CD4-positive, alpha-beta T cell (primary cell): ENCODE measurements around the gene STX8. TPM values are rescaled to one million over a fixed set of nuclear protein-coding genes. Genes with fewer than 3 reads are reported as not detected.

Experiments used
- ATAC-seq: fragments of 200-7000 bp; cut with Tn5 transposase; one replicate; pipeline ENCODE4 v1.10.0; 2022; ENCODE audit warnings: mild to moderate bottlenecking; ENCODE audit not compliant: poor library complexity
- CTCF ChIA-PET: fragments of 350-600 bp; sonication (Branson Sonifier 250); formaldehyde crosslinking; loops from one replicate; lab custom pipeline; 2021; ENCODE audit warnings: antibody characterized with exemption, inconsistent platforms; lab: Charles Lee
- POLR2A ChIA-PET: fragments of 350-600 bp; sonication (Branson Sonifier 250); formaldehyde crosslinking; loops from one replicate; lab custom pipeline; 2021; ENCODE audit warnings: antibody characterized with exemption, inconsistent platforms; lab: Charles Lee
- DNase-seq, 14 experiments: peaks; one replicate each; pipeline ENCODE4 v3.0.0-alpha.2; 2013 to 2020; ENCODE audit warnings: mixed read lengths in 2 of 14
- H3K27ac ChIP-seq, 2 donors: one replicate each; pipeline versions ENCODE4 v1.5.1 to v1.7.0; 2013; ENCODE audit warnings: low read length in 2 of 2, low read depth in 1 of 2, mild to moderate bottlenecking in 1 of 2
- H3K27me3 ChIP-seq, 2 experiments: 1 replicate in 1 of 2; 2 replicates in 1 of 2; pipeline versions ENCODE4 v1.6.1 to v1.7.0; 2013; ENCODE audit warnings: low read length in 2 of 2, control low read depth in 1 of 2, mild to moderate bottlenecking in 1 of 2, moderate library complexity in 1 of 2; ENCODE audit not compliant: insufficient read depth in 2 of 2, control insufficient read depth in 1 of 2
- H3K36me3 ChIP-seq: one replicate; pipeline ENCODE4 v1.6.1; 2013; ENCODE audit warnings: low read length, control low read depth; ENCODE audit not compliant: insufficient read depth
- H3K4me1 ChIP-seq: one replicate; pipeline ENCODE4 v1.6.1; 2013; ENCODE audit warnings: low read length, control low read depth; ENCODE audit not compliant: insufficient read depth
- H3K4me3 ChIP-seq: one replicate; pipeline ENCODE4 v1.5.1; 2013; ENCODE audit warnings: mild to moderate bottlenecking, low read length, moderate library complexity
- H3K9me3 ChIP-seq, 2 experiments: 1 replicate in 1 of 2; 2 replicates in 1 of 2; pipeline versions ENCODE4 v1.6.1 to v1.7.0; 2013; ENCODE audit warnings: low read length in 2 of 2, mild to moderate bottlenecking in 2 of 2, control low read depth in 1 of 2, moderate library complexity in 1 of 2; ENCODE audit not compliant: control insufficient read depth in 1 of 2, insufficient read depth in 1 of 2
- H3K27ac Mint-ChIP-seq: one replicate; pipeline ENCODE4 v1.8.0; 2020; ENCODE audit warnings: mixed read lengths
- H3K27me3 Mint-ChIP-seq: one replicate; pipeline ENCODE4 v1.8.0; 2021; ENCODE audit warnings: mixed read lengths
- H3K36me3 Mint-ChIP-seq: one replicate; pipeline ENCODE4 v1.8.0; 2021; ENCODE audit warnings: low read depth, mixed read lengths
- H3K4me1 Mint-ChIP-seq: one replicate; pipeline ENCODE4 v1.8.0; 2021; ENCODE audit warnings: low read depth, mixed read lengths
- H3K4me3 Mint-ChIP-seq: one replicate; pipeline ENCODE4 v1.8.0; 2020; ENCODE audit warnings: mild to moderate bottlenecking, mixed read lengths
- H3K9me3 Mint-ChIP-seq: one replicate; pipeline ENCODE4 v1.8.0; 2020; ENCODE audit warnings: mixed read lengths
- CTCF ChIP-seq: fragments of 200-600 bp; IDR thresholded peaks from one replicate; pipeline ENCODE4 v1.8.0; 2022; ENCODE audit warnings: antibody characterized with exemption, mild to moderate bottlenecking
- intact Hi-C, 2 experiments: fragments of 100-400 bp; cut with DNase I in 1 of 2; cut with micrococcal nuclease in 1 of 2; formaldehyde crosslinking; loops; one replicate each; pipeline versions ENCODE4 v1.15.1 to v1.9.0; 2023 to 2025; cut with DNase I, micrococcal nuclease
- total RNA-seq, 174 experiments: library from RNA in 2 of 174; stranded (reverse) in 2 of 174; gene quantifications; one replicate each; pipeline ENCODE4 v1.2.3 and lab custom pipeline; 2021 to 2026

Gene STX8
- total RNA-seq, 2 experiments from 2014 or later = 52.2 to 63.2 TPM

- Histone ChIP-seq H3K27me3 (no peaks in the 10 kb centered on the region), H3K9me3 (peaks cover 0 to 8% of the 10 kb centered on the region in 2 experiments), H3K4me3 (no peak overlapping the region), H3K27ac (no peak overlapping the region), H3K4me1 (no peaks in the 10 kb centered on the region), H3K36me3 (no peaks in the 10 kb centered on the region)
- POLR2A ChIA-PET = no interaction called here
- Mint-ChIP-seq H3K27me3 (no peaks in the 10 kb centered on the region), H3K9me3 (no peaks in the 10 kb centered on the region), H3K36me3 (no peaks in the 10 kb centered on the region), H3K4me3 (no peak overlapping the region), H3K27ac (no peak overlapping the region), H3K4me1 (no peaks in the 10 kb centered on the region)
- DNase-seq (no peak), ATAC-seq (no peak)
- no peak for TF ChIP-seq CTCF
- CTCF ChIA-PET = no interaction called here
- intact Hi-C loops = no loop called here
Observed at GRCh38 chr17:9346296-9346926, 229.2 kb downstream of the STX8 start.

- intact Hi-C loops = no loop called here
- CTCF ChIA-PET = no interaction called here
Observed at GRCh38 chr17:9343516-9343915, 232.1 kb downstream of the STX8 start.

GRCh38 chr17:9342225-9342624 is 233.4 kb downstream of the STX8 start:
- DNase-seq (no peak), ATAC-seq (no peak)
- Histone ChIP-seq H3K4me1 (no peaks in the 10 kb centered on the region), H3K27me3 (no peaks in the 10 kb centered on the region), H3K4me3 (no peak overlapping the region), H3K27ac (no peak overlapping the region), H3K9me3 (peaks cover 0 to 22% of the 10 kb centered on the region in 2 experiments), H3K36me3 (no peaks in the 10 kb centered on the region)
- no peak overlapping the region for H3K4me3 Mint-ChIP-seq
- CTCF ChIA-PET = no interaction called here
- intact Hi-C loops = no loop called here
- H3K36me3 Mint-ChIP-seq = peaks cover 20% of the 10 kb centered on the region
- H3K9me3 Mint-ChIP-seq = no peaks in the 10 kb centered on the region
- no peak overlapping the region for H3K27ac Mint-ChIP-seq
- POLR2A ChIA-PET = no interaction called here
- no peaks in the 10 kb centered on the region for H3K27me3 Mint-ChIP-seq
- H3K4me1 Mint-ChIP-seq = no peaks in the 10 kb centered on the region
- no peak for TF ChIP-seq CTCF

More at GRCh38 chr17:9343516-9343915, 232.1 kb downstream of the STX8 start:
- Mint-ChIP-seq H3K4me1 (no peaks in the 10 kb centered on the region), H3K27me3 (no peaks in the 10 kb centered on the region), H3K27ac (no peak overlapping the region), H3K4me3 (no peak overlapping the region), H3K36me3 (peaks cover 14% of the 10 kb centered on the region), H3K9me3 (no peaks in the 10 kb centered on the region)
- Histone ChIP-seq H3K27me3 (no peaks in the 10 kb centered on the region), H3K4me3 (no peak overlapping the region), H3K9me3 (peaks cover 0 to 12% of the 10 kb centered on the region in 2 experiments), H3K27ac (no peak overlapping the region), H3K36me3 (no peaks in the 10 kb centered on the region), H3K4me1 (no peaks in the 10 kb centered on the region)
- TF ChIP-seq CTCF = no peak
- ATAC-seq = no peak
- POLR2A ChIA-PET = no interaction called here
- no peak for DNase-seq
